Activated CD4-positive, alpha-beta T cell treated with anti-CD3 and anti-CD28 coated beads, Interleukin-2, amount 50 U/mL, for 1 hour (primary cell): Measurements from ENCODE around the gene TCTA.

Experiments
- DNase-seq: peaks from one replicate; pipeline ENCODE4 v3.0.0-alpha.2; 2020

TCTA gene

DNA sequence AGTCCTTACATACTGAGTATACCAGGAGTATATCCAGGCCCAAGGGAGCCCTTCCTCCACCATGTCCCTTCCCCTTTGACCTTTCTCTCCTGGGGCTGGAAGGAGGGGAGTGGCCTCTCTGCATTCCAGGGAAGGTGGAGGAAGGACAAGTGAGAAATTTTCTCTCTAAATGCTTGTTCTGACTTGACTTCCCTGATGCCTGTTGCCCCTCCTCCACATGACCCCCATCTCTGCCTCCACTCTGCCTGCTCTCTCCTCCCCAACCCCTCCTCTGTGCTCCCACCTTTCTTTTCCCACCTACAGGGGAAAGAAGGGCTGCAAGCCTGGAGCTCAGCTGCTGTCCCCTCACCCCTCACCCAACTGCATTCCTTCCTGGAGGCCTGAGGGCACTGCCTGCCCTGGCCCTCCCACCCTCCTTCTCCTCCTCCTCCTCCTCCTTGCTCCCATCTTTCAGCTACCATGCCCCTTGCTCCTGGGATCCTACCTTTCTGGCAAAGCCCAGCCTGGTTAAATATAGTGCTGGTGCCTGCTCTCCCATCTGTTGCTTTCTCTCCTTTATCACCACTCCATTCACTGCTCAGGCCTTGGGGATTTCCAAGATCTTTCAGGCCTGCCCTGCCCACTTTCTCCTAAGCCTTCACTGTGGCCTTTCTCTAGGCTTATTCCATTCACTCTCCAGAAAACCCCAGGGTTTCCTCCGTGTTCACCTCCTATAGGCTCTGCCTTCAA lies 49.4 kb downstream of the TCTA start:
- no peak for DNase-seq

DNA sequence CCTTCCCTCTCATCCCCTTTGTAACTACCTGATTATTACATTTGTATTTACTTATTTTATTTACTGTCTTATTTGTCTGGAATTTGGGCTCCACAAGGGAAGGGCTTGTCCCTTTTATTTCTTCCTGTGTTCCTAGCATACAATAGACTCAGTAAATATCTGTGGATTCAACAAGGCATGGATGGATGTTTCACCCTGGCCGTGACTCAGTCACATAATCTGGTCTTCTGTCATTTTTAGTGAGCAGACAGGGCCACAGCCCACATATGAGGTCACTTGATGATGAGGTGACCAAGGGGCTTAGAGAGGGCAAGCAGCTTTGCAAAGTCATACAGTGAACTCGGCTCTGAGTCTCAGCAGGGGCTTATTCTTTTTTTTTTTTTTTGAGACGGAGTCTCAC lies 50.0 kb downstream of the TCTA start:
- DNase-seq, result no peak

DNA sequence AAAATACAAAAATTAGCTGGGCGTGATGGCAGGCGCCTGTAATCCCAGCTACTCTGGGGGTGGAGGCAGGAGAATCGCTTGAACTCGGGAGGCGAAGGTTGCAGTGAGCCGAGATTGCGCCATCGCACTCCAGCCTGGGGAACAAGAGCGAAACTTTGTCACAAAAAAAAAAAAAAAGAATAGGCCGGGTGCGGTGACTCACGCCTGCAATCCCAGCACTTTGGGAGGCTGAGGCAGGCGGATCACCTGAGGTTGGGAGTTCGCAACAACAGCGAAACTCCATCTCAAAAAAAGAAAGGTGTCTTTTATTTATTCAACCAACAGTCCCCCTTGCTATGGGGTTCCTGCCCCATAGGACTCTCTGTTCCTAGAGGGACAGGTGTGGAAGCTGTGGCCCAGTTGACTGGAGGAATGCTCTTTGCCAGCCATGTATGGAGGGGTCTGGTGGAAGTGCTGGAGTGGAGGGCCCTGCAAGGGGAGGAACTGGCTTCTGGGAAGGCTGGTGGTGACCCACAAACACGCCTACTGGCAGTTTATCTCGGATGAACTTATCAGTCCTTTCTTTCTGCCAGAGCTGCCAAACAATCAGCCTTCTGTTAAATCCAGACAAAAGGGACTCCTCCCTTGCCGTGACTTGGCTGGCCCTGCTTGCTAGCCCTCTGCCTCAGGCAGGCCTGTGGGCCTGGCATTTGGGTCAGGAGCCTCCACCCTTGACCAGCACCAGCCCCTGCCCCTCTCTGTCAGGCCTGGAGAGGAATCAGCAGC lies 53.2 kb downstream of the TCTA start:
- no peak for DNase-seq
